ENCODE measurements around the gene TLE5. TPM values are rescaled to one million over a fixed set of nuclear protein-coding genes. Genes with fewer than 3 reads are reported as not detected.

Gene TLE5
- total and polyA plus RNA-seq, 2 of the 4 experiments (the other 2 are of a cell fraction): 119 to 407 TPM

GRCh38 chr19:3025549-3025886, 36.8 kb downstream of the TLE5 start:
- H4K5ac ChIP-seq (ENCODE audit: low read depth, low read length): no peak overlapping the region
- H4K20me1 ChIP-seq (ENCODE audit: insufficient read depth, low read length): no peaks in the 10 kb centered on the region
- no peak overlapping the region for H3K18ac ChIP-seq (ENCODE audit: low read depth, low read length)
- H2AFZ ChIP-seq (replicated peaks; ENCODE audit: low read length, poor library complexity): no peak overlapping the region
- H2BK120ac ChIP-seq (ENCODE audit: low read depth, low read length): no peak overlapping the region
- no peak overlapping the region for H2BK20ac ChIP-seq (ENCODE audit: low read depth, low read length)
- H3K9me1 ChIP-seq (ENCODE audit: insufficient read depth, low read length): no peaks in the 10 kb centered on the region
- no peaks in the 10 kb centered on the region for H3K36me3 ChIP-seq (ENCODE audit: control insufficient read depth, insufficient read depth, low read length)
- H3K14ac ChIP-seq (replicated peaks; ENCODE audit: low read depth, low read length): no peak overlapping the region
- WGBS, 2 experiments (ENCODE audit: extremely low coverage in 2 of 2, insufficient read length in 1 of 2): no CpG with 5 or more reads among the region's 9 CpGs
- peaks cover 55% of the 10 kb centered on the region for H3K27me3 ChIP-seq (ENCODE audit: control insufficient read depth, insufficient read depth, low read length)
- DNase-seq: no peak
- H3K79me1 ChIP-seq (ENCODE audit: low read depth in 1 of 2, low read length in 2 of 2): no peaks in the 10 kb centered on the region
- H2AK5ac ChIP-seq (ENCODE audit: low read depth, low read length): no peak overlapping the region
- dilution Hi-C loops (cut with HindIII; ENCODE audit: low sequenced_read_pairs, unreplicated experiment) (no loop called here), intact Hi-C loops (cut with micrococcal nuclease) (no loop called here), in situ Hi-C loops (cut with MboI; ENCODE audit: low sequenced_read_pairs) (no loop called here)
- BruUV-seq (replicated peaks): no TSS peak
- no peak overlapping the region for H3K4me3 ChIP-seq (ENCODE audit: insufficient read depth, low read depth, low read length)
- H3K27ac ChIP-seq (ENCODE audit: insufficient read depth, low read length): no peak overlapping the region
- H3K23ac ChIP-seq (ENCODE audit: low read depth, low read length): no peak overlapping the region
- no peak overlapping the region for H2BK5ac ChIP-seq (ENCODE audit: low read depth, low read length, poor library complexity, severe bottlenecking)
- TF ChIP-seq CEBPB (IDR thresholded peaks at IDR 0.05; ENCODE audit: low read depth, low read length) (no peak), SMC3 (IDR thresholded peaks at IDR 0.05; ENCODE audit: low read depth, low read length) (no peak), FOS (IDR thresholded peaks at IDR 0.05; ENCODE audit: low read depth, low read length) (no peak), RAD21 (IDR thresholded peaks at IDR 0.05; ENCODE audit: low read length) (no peak), MAFK (IDR thresholded peaks at IDR 0.05; ENCODE audit: low read depth, low read length) (no peak), RFX5 (IDR thresholded peaks at IDR 0.05; ENCODE audit: low read depth, low read length) (no peak), BHLHE40 (IDR thresholded peaks at IDR 0.05; ENCODE audit: low read depth, low read length) (no peak), RCOR1 (IDR thresholded peaks at IDR 0.05; ENCODE audit: insufficient replicate concordance, low read length) (no peak), NFE2L2 (IDR thresholded peaks at IDR 0.05; ENCODE audit: low read depth, low read length) (no peak), MXI1 (IDR thresholded peaks at IDR 0.05; ENCODE audit: borderline replicate concordance, low read depth, low read length) (no peak), MAZ (IDR thresholded peaks at IDR 0.05; ENCODE audit: borderline replicate concordance, low read depth, low read length) (no peak), POLR2A (IDR thresholded peaks at IDR 0.05; ENCODE audit: low read depth, low read length) (no peak), CHD1 (IDR thresholded peaks at IDR 0.05; ENCODE audit: low read depth, low read length) (no peak), CTCF (conservative IDR thresholded peaks at IDR 0.05; ENCODE audit: low read depth, low read length) (no peak)
- TF ChIP-seq, protein P1, sequence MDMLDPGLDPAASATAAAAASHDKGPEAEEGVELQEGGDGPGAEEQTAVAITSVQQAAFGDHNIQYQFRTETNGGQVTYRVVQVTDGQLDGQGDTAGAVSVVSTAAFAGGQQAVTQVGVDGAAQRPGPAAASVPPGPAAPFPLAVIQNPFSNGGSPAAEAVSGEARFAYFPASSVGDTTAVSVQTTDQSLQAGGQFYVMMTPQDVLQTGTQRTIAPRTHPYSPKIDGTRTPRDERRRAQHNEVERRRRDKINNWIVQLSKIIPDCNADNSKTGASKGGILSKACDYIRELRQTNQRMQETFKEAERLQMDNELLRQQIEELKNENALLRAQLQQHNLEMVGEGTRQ (IDR thresholded peaks at IDR 0.05; ENCODE audit: low read depth, low read length): no peak
- TF ChIP-seq, protein P2, sequence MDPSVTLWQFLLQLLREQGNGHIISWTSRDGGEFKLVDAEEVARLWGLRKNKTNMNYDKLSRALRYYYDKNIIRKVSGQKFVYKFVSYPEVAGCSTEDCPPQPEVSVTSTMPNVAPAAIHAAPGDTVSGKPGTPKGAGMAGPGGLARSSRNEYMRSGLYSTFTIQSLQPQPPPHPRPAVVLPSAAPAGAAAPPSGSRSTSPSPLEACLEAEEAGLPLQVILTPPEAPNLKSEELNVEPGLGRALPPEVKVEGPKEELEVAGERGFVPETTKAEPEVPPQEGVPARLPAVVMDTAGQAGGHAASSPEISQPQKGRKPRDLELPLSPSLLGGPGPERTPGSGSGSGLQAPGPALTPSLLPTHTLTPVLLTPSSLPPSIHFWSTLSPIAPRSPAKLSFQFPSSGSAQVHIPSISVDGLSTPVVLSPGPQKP (IDR thresholded peaks at IDR 0.05; ENCODE audit: borderline replicate concordance, low read depth, low read length): no peak
- ATAC-seq (ENCODE audit: low read depth): no peak
- POLR2A ChIA-PET (ENCODE audit: unreplicated experiment): interaction anchor here (0.6 kb wide), 1 partner anchor 864 kb away, joined by 19 read pairs; no protein-coding TSS in a partner anchor
- H3K4me2 ChIP-seq (ENCODE audit: low read depth, low read length): no peak overlapping the region
- H3K9me3 ChIP-seq (ENCODE audit: control insufficient read depth, insufficient read depth, low read length): no peaks in the 10 kb centered on the region
- no peak overlapping the region for H4K8ac ChIP-seq (ENCODE audit: low read depth in 2 of 2, low read length in 2 of 2)
- H2BK15ac ChIP-seq (ENCODE audit: low read depth, low read length): no peak overlapping the region
- no peak overlapping the region for H3K56ac ChIP-seq (ENCODE audit: extremely low read depth, insufficient read depth, low read length)
- H3K4ac ChIP-seq (ENCODE audit: low read depth, low read length): no peak overlapping the region
- no peak overlapping the region for H3K9ac ChIP-seq (ENCODE audit: low read depth, low read length)
- H3K4me1 ChIP-seq (ENCODE audit: control insufficient read depth, insufficient read depth, low read length): no peaks in the 10 kb centered on the region
- no peak overlapping the region for H2AK9ac ChIP-seq (replicated peaks; ENCODE audit: low read depth, low read length, poor library complexity)
- CTCF ChIA-PET: no interaction called here
- no peak overlapping the region for H4K91ac ChIP-seq (ENCODE audit: insufficient read depth, low read depth, low read length)

All from IMR-90 (cell line).